ENCODE results near the gene LANCL2. TPM values are rescaled to one million over a fixed set of nuclear protein-coding genes. Genes with fewer than 3 reads are reported as not detected.
A peak's percentile ranks its signal among the peaks of the same experiment; 100 is the strongest.
"Not testable (repeated sequence)": the region's sequence is repeated elsewhere in the genome, so short reads cannot be mapped to it uniquely, and the experiment has no call there.

LANCL2 gene
- total RNA-seq, 1 donor from 2014 or later = 21.3 TPM

DNA sequence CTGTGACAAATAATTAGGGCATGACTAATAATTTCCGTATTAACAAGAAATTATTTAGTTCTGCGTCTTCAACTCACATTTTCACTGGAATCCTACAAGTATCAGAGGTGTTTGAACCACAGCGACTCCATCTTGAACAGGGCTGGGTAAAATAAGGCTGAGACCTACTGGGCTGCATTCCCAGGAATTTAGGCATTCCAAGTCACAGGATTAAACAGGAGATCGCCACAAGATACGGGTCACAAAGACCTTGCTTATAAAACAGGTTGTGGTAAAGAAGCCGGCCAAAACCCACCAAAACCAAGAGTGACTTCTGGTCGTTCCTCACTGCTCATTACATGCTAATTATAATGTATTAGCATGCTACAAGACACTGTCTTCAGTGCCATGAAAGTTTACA lies 14.9 kb upstream of the LANCL2 start:
- Mint-ChIP-seq H3K27ac (ENCODE audit: unreplicated experiment) (no peak overlapping the region), H3K4me1 (ENCODE audit: low read depth) (peaks cover 18% of the 10 kb centered on the region), H3K4me3 (ENCODE audit: unreplicated experiment) (no peak overlapping the region), H3K27me3 (ENCODE audit: low read depth) (peaks cover 15% of the 10 kb centered on the region), H3K36me3 (ENCODE audit: low read depth) (no peaks in the 10 kb centered on the region), H3K9me3 (ENCODE audit: low read depth) (no peaks in the 10 kb centered on the region)
- no peak for TF ChIP-seq CTCF (IDR thresholded peaks at IDR 0.05)
- no peak for DNase-seq (ENCODE audit: low spot score)

DNA sequence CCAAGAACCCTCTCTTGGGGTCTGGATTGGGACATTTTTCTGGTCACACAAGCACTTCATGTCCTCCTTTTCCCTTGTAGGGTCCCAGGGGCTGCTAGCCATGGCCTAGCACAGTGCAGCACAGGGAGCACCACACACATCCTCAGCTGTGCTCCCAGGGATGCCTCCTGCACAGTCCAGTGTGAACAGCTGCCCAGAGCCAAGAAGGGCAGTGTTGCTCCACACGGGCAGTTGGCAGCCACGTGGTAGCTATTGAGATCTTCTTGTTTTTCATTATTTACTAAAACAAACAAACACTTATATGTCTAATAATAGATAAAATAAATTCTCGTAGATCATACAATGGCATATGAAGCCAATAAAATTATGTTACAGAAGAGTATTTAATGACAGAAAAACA lies 13.9 kb upstream of the LANCL2 start:
- Mint-ChIP-seq H3K36me3 (ENCODE audit: low read depth) (no peaks in the 10 kb centered on the region), H3K4me1 (ENCODE audit: low read depth) (peaks cover 18% of the 10 kb centered on the region), H3K9me3 (ENCODE audit: low read depth) (no peaks in the 10 kb centered on the region), H3K27ac (ENCODE audit: unreplicated experiment) (no peak overlapping the region), H3K4me3 (ENCODE audit: unreplicated experiment) (no peak overlapping the region), H3K27me3 (ENCODE audit: low read depth) (peaks cover 15% of the 10 kb centered on the region)
- no peak for DNase-seq (ENCODE audit: low spot score)
- no peak for TF ChIP-seq CTCF (IDR thresholded peaks at IDR 0.05)

DNA sequence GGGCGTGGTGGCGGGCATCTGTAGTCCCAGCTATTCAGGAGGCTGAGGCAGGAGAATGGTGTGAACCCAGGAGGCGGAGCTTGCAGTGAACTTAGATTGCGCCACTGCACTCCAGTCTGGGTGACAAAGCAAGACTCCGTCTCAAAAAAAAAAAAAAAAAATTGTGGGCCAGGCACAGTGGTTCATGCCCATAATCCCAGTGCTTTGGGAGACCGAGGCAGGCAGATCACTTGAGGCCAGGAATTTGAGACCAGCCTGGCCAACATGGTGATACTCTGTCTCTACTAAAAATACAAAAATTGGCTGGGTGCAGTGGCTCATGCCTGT lies 12.2 kb upstream of the LANCL2 start:
- not testable (repeated sequence) for H3K27ac Mint-ChIP-seq (ENCODE audit: unreplicated experiment); H3K4me3 Mint-ChIP-seq (ENCODE audit: unreplicated experiment); H3K36me3 Mint-ChIP-seq (ENCODE audit: low read depth); H3K9me3 Mint-ChIP-seq (ENCODE audit: low read depth); DNase-seq (ENCODE audit: low spot score)
- Mint-ChIP-seq H3K4me1 (ENCODE audit: low read depth) (peaks cover 18% of the 10 kb centered on the region), H3K27me3 (ENCODE audit: low read depth) (peaks cover 15% of the 10 kb centered on the region)

GRCh38 chr7:55360486-55360885 lies 4.7 kb upstream of the LANCL2 start:
- Mint-ChIP-seq H3K4me1 (ENCODE audit: low read depth) (peaks cover 19% of the 10 kb centered on the region), H3K27me3 (ENCODE audit: low read depth) (peaks cover 3% of the 10 kb centered on the region), H3K9me3 (ENCODE audit: low read depth) (peaks cover 14% of the 10 kb centered on the region), H3K27ac (ENCODE audit: unreplicated experiment) (peak overlapping the region; percentile 19), H3K36me3 (ENCODE audit: low read depth) (peaks cover 2% of the 10 kb centered on the region), H3K4me3 (ENCODE audit: unreplicated experiment) (no peak overlapping the region)
- no peak for DNase-seq (ENCODE audit: low spot score)
- TF ChIP-seq CTCF (IDR thresholded peaks at IDR 0.05) = no peak

DNA sequence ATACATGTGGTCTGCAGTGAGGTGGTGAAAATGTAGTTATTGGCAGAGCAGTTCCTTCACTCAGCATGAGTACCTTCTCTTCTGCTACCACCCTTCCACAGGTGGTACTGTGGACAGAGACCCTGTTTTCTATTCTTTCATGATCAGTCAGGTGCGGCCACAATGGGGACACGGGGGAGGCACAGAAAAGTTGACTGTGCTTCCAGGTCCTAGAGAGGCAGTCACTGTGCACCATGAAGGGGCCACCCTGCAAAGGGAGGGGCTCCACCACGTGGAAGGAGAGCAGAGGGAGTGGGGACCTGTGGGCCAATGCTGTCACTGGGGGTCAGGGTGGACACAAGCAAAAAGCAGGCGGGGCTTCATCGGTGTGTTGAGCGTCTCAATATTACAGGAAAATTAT lies 3.6 kb upstream of the LANCL2 start:
- no peak for TF ChIP-seq CTCF (IDR thresholded peaks at IDR 0.05)

GRCh38 chr7:55362927-55363326 lies 2.2 kb upstream of the LANCL2 start:
- no peak for TF ChIP-seq CTCF (IDR thresholded peaks at IDR 0.05)
- Mint-ChIP-seq H3K9me3 (ENCODE audit: low read depth) (peaks cover 6% of the 10 kb centered on the region), H3K27ac (ENCODE audit: unreplicated experiment) (no peak overlapping the region), H3K27me3 (ENCODE audit: low read depth) (peaks cover 3% of the 10 kb centered on the region), H3K4me3 (ENCODE audit: unreplicated experiment) (no peak overlapping the region), H3K4me1 (ENCODE audit: low read depth) (peaks cover 34% of the 10 kb centered on the region), H3K36me3 (ENCODE audit: low read depth) (peaks cover 2% of the 10 kb centered on the region)
- DNase-seq (ENCODE audit: low spot score) = no peak

More for the DNA sequence above, 3.6 kb upstream of the LANCL2 start:
- DNase-seq (ENCODE audit: low spot score) = no peak
- Mint-ChIP-seq H3K36me3 (ENCODE audit: low read depth) (peaks cover 2% of the 10 kb centered on the region), H3K4me1 (ENCODE audit: low read depth) (peaks cover 21% of the 10 kb centered on the region), H3K27ac (ENCODE audit: unreplicated experiment) (no peak overlapping the region), H3K9me3 (ENCODE audit: low read depth) (peaks cover 14% of the 10 kb centered on the region), H3K27me3 (ENCODE audit: low read depth) (peaks cover 3% of the 10 kb centered on the region), H3K4me3 (ENCODE audit: unreplicated experiment) (no peak overlapping the region)

Measured in chondrocyte (in vitro differentiated cells).